ENCODE results near the gene KIF17. TPM values are rescaled to one million over a fixed set of nuclear protein-coding genes. Genes with fewer than 3 reads are reported as not detected.

KIF17 gene
- total and polyA plus RNA-seq, 4 donors, result 3.9 to 12.6 (median 6.7) TPM

DNA sequence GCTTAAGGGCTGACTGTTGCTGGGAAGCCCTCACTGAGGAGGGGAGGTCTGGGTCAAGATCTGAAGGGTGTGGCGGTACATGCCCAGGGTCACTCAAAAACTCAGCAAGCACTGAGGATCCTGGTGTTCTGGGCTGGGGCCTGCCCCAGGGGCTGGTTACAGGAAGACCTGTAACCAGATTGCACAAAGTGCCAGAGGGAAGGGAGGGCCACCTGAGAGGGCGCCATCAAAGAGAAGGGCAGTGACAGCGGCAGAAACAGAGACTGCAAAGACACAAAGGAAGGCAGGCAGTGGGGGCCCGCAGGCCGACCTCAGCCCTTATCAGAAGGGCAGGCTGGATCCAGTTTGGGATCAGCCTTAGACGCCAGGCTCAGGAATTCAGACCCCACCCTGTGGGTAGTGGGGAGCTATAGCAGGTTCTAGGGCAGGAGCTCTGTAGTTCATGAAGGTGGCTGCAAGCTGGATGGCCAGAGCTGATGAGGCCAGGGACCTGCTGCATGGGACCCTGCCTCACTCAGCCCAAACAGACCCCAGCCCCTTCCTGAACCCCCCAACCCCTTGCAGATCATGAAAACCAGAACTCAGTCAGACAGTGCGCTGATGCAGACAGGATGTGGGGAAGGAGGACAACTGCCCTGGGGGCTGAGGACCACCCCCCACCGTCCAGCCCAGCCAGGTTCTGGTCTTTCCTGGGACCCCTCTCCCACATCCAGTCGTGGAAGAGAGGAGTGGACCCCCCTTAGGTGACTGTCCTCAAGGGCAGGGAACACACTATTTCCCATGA is 10.8 kb upstream of the KIF17 start:
- Histone ChIP-seq H3K4me3 (ENCODE audit: low read depth, low read length) (no peak overlapping the region), H3K27me3 (ENCODE audit: control insufficient read depth, insufficient read depth, low read length) (peaks cover 34% of the 10 kb centered on the region), H3K27ac (ENCODE audit: low read depth, low read length) (no peak overlapping the region), H3K36me3 (ENCODE audit: control insufficient read depth, insufficient read depth, low read length) (peaks cover 23% of the 10 kb centered on the region), H3K9me3 (ENCODE audit: control insufficient read depth, insufficient read depth, low read length) (no peaks in the 10 kb centered on the region), H3K4me1 (ENCODE audit: control insufficient read depth, insufficient read depth, low read length) (peaks cover 42% of the 10 kb centered on the region)
- DNase-seq (ENCODE audit: low read depth in 4 of 6, low spot score in 6 of 6), result no peak
- 78% methylated on average over 9 of the region's 9 CpGs for WGBS (ENCODE audit: insufficient coverage)

DNA sequence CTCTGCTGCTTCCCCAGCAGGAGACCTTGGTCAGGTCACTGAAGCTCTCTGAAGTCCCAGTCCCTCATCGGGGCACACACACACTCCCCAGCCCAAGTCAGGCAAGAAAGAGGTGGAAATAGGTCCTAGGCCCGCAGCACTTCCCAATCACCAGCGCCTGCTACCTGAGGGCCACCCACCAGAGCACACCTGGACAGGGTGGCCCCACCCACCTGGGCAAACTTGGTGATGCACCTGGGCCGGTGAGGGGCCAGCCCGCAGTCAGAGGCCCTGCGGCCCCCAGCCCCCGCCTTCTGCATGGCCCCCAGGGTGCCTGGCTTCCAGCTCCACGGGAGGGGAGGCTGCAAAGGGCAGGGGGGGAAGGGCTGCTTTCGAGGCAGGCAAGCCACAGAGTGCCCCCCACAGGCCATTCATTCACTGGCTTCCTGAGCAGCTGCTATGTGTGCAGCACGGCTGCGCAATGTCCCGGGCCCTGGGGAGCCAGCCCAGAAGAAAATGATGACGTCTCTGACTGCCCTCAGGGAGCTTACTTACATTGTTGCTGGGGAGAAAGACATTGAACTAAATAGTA is 10.0 kb upstream of the KIF17 start:
- Histone ChIP-seq H3K4me3 (ENCODE audit: low read depth, low read length) (no peak overlapping the region), H3K36me3 (ENCODE audit: control insufficient read depth, insufficient read depth, low read length) (peaks cover 26% of the 10 kb centered on the region), H3K9me3 (ENCODE audit: control insufficient read depth, insufficient read depth, low read length) (no peaks in the 10 kb centered on the region), H3K27ac (ENCODE audit: low read depth, low read length) (no peak overlapping the region), H3K4me1 (ENCODE audit: control insufficient read depth, insufficient read depth, low read length) (peaks cover 34% of the 10 kb centered on the region), H3K27me3 (ENCODE audit: control insufficient read depth, insufficient read depth, low read length) (peaks cover 34% of the 10 kb centered on the region)
- WGBS (ENCODE audit: insufficient coverage), result 37% methylated on average over 12 of the region's 13 CpGs
- no peak for DNase-seq (ENCODE audit: low read depth in 4 of 6, low spot score in 6 of 6)

DNA sequence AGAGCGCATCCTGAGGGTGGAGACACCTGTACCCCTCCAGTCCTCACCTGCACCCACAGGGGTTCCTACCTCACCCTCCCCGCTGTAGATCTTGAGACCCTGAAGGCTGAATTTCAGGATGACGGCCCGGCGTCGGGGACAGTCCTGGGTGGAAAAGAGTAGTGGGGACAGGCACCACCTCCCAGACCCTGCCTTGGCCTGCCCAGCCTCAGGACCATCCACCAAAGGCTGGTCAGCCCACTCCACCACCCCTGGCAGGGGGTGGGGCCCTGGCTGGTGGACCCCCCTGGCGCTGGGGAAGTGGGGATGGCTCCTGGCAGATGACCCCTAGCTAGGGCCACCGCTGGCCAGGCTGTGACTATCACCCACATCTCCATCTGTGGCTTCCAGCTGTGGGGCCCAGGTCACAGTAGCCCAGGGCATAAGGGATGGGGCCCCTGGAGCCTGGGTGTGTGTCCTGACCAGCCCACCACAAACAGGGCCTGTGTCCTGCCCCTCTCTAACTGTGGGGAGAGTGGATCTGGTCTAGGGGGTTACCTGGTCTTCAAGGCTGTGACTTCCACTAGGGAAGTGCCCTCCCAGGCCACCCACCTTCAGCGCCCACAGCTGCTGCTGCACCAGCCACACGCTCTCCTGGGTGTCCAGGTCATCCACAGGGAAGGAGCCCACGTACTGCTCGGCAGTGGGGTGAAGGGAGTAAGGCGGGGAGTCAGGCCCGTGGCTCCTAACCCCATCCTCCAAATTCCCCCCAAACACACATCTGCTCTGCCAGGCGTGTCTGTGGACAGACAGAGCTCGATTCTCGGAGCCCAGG is 9.3 kb upstream of the KIF17 start:
- Histone ChIP-seq H3K36me3 (ENCODE audit: control insufficient read depth, insufficient read depth, low read length) (peaks cover 32% of the 10 kb centered on the region), H3K4me3 (ENCODE audit: low read depth, low read length) (no peak overlapping the region), H3K9me3 (ENCODE audit: control insufficient read depth, insufficient read depth, low read length) (no peaks in the 10 kb centered on the region), H3K27me3 (ENCODE audit: control insufficient read depth, insufficient read depth, low read length) (peaks cover 28% of the 10 kb centered on the region), H3K4me1 (ENCODE audit: control insufficient read depth, insufficient read depth, low read length) (peaks cover 27% of the 10 kb centered on the region), H3K27ac (ENCODE audit: low read depth, low read length) (no peak overlapping the region)
- WGBS (ENCODE audit: insufficient coverage), result 83% methylated on average over 8 of the region's 17 CpGs
- no peak for DNase-seq (ENCODE audit: low read depth in 4 of 6, low spot score in 6 of 6)

DNA sequence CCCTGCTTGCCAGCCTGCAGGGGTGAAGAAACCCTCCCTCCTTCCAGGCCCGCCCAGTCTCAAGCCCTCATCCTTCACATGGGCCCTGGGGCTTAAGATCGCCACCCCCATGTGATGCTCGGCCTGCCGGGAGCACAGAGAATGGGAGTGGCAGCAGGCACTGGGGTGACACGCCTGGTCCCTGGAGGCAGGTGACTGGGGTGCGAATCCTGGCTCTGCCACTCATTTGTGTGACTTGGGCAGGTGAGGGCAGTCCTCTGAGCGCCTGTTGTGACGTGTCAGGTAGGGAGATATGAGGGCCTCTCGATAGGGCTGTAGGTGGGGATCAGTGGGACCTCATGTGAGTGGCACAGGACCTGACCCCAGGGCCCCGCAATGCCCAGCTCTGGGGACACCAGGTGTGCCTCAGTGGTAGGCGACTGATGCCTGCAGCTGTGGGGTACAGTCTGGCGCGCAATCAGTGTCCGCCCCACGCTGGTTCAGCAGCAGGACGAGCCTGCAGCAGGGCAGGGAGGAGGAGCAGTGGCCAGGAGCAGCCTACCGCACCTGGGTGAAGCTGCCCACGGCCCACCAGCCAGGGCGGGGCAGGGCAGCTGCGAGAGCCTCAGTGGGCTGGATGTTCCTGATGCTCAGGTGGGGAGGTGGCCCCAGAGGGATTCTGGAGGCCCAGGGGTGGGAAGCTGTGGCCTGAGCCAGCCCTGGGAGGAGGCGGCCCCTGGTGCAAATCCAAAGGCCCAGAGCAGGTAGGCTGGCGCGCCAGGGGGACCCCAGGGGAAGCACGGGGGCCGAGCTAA is 8.5 kb upstream of the KIF17 start:
- no peaks in the 10 kb centered on the region for H3K9me3 ChIP-seq (ENCODE audit: control insufficient read depth, insufficient read depth, low read length)
- DNase-seq (ENCODE audit: low read depth in 4 of 6, low spot score in 6 of 6), result no peak

DNA sequence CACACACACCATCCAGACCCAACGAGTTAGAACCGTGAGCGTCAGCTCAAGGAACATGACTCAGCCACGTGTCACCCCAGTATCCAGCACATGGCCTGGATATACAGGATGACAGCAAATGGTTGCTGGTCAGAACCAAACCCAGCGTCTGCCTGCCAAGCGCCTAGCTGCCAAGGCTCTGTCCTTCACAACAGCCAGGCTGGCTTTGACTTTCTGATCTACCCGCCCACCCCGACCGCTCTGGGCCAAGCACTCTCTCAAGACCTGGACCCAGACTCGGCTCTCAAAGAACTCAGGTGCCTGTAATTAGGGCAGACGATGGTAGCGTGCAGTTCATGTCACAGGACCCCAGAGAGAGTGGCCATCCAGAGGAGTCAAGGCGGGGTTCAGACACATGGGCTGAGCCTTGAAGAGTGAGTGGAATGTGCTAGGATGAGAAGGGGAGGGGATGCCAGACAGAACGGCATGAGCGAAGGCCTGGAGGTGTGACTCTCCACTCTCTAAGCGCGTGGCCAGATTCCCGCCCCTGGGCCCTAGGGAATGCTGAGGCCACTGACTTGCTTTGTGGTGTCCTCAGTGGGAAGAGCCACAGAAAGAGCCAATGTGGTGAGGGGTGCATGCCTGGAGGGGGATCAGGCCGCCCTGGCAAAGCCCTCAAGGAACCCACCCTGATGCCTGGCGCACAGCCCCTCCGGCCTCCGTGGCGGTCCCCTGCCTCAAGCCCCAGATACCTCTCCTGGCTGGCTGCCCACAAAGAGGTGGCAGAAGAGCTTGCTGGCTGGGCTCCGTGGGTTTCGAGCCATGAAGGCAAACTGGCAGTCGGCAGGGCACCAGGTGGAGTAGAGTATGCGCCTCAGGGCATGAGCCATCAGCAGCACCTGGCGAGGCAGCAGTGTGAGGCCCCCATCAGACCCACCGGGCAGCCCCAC is 7.6 kb upstream of the KIF17 start:
- Histone ChIP-seq H3K27ac (ENCODE audit: low read depth, low read length) (no peak overlapping the region), H3K36me3 (ENCODE audit: control insufficient read depth, insufficient read depth, low read length) (peaks cover 41% of the 10 kb centered on the region), H3K4me1 (ENCODE audit: control insufficient read depth, insufficient read depth, low read length) (peaks cover 16% of the 10 kb centered on the region), H3K9me3 (ENCODE audit: control insufficient read depth, insufficient read depth, low read length) (no peaks in the 10 kb centered on the region), H3K27me3 (ENCODE audit: control insufficient read depth, insufficient read depth, low read length) (peaks cover 18% of the 10 kb centered on the region), H3K4me3 (ENCODE audit: low read depth, low read length) (no peak overlapping the region)
- no peak for DNase-seq (ENCODE audit: low read depth in 4 of 6, low spot score in 6 of 6)
- 82% methylated on average over 29 of the region's 29 CpGs for WGBS (ENCODE audit: insufficient coverage)

More for the DNA sequence above, 8.5 kb upstream of the KIF17 start:
- WGBS (ENCODE audit: insufficient coverage), result 89% methylated on average over 24 of the region's 25 CpGs
- peaks cover 23% of the 10 kb centered on the region for H3K4me1 ChIP-seq (ENCODE audit: control insufficient read depth, insufficient read depth, low read length)
- H3K27ac ChIP-seq (ENCODE audit: low read depth, low read length), result no peak overlapping the region
- H3K36me3 ChIP-seq (ENCODE audit: control insufficient read depth, insufficient read depth, low read length), result peaks cover 37% of the 10 kb centered on the region
- H3K27me3 ChIP-seq (ENCODE audit: control insufficient read depth, insufficient read depth, low read length), result peaks cover 26% of the 10 kb centered on the region
- H3K4me3 ChIP-seq (ENCODE audit: low read depth, low read length), result no peak overlapping the region

DNA sequence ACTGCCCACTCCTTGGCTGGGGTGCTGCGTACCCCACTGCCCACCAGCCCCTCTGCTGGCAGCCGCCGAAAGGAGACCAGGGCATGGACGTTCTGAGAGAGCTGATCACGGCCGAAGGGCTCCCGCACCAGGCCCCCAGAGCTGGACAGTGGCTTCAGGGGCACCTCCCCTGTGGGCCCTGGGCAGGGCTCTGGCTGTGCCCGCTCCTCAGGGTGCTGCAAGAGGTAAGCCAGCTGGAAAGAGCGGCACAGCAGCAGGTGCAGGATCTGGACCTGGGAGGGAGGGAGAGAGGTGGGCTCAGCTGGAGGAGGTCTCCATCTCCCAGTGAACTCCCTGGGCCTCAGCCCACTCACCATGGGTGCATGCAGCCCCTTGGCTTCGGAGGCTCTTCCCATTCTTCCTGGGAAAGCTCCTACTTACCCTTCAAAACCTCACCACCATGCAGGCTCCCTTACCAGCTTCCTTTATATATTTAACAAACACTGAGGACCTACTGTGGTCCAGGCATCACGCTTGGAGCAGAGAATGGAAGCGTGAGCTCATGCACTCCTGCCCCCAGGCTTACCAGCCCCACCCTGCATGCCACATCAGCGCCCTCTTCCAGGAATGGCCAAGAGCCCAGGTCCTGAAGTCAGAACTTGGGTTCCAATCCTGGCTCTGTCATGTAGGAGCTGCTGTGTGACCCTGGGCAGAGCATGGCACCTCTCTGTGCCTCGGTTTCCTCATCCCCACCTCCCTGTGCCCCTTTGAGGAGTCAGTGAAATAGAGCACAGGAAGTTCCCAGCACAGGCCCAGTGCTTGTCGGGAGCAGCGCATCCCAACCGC is 6.8 kb upstream of the KIF17 start:
- Histone ChIP-seq H3K4me1 (ENCODE audit: control insufficient read depth, insufficient read depth, low read length) (peaks cover 8% of the 10 kb centered on the region), H3K4me3 (ENCODE audit: low read depth, low read length) (no peak overlapping the region), H3K27me3 (ENCODE audit: control insufficient read depth, insufficient read depth, low read length) (peaks cover 10% of the 10 kb centered on the region), H3K27ac (ENCODE audit: low read depth, low read length) (no peak overlapping the region), H3K36me3 (ENCODE audit: control insufficient read depth, insufficient read depth, low read length) (peaks cover 41% of the 10 kb centered on the region), H3K9me3 (ENCODE audit: control insufficient read depth, insufficient read depth, low read length) (no peaks in the 10 kb centered on the region)
- DNase-seq (ENCODE audit: low read depth in 4 of 6, low spot score in 6 of 6), result no peak
- WGBS (ENCODE audit: insufficient coverage), result 92% methylated on average over 16 of the region's 17 CpGs

DNA sequence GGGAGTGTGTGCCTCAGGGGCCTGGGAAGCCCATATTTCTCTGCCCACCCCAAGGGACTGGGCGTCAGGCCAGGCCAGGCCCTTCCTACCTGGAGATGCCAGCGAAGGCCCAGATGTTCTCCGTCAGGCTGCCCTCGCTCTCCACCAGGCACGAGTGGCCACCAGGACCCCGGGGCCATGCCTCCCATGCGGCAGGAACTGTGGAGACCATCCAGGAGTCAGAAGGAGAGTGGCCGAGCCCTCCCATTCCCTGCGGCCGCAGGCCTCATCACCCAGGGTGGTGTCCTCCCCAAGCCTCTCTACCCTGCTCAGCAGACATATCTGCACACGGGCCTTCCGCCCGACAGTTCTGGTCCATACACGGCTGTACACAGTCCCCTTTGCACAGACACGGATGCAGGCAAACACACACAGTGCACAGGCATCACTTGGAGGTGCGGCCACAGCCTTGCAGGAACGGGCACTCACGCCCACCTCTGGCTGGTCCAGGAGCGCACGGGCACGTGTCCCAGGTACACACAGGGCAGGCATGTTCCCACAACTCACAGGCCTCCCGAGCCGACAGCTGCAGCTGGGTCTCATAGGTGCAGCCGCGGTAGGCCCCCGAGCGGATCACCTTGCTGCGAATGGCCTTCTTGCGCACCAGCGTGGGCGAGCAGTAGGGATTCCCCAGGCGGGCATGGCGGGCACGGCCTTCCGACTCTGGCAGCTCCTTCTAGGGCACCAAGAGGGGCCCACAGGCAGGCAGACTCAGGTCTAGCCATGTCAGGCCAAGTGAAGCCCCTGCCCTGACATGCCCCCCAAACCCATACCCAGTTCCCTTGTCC is 5.9 kb upstream of the KIF17 start:
- H3K4me1 ChIP-seq (ENCODE audit: control insufficient read depth, insufficient read depth, low read length), result no peaks in the 10 kb centered on the region
- H3K4me3 ChIP-seq (ENCODE audit: low read depth, low read length), result no peak overlapping the region
- DNase-seq (ENCODE audit: low read depth in 4 of 6, low spot score in 6 of 6), result no peak
- H3K27me3 ChIP-seq (ENCODE audit: control insufficient read depth, insufficient read depth, low read length), result peaks cover 1% of the 10 kb centered on the region
- WGBS (ENCODE audit: insufficient coverage), result 94% methylated on average over 35 of the region's 35 CpGs
- no peak overlapping the region for H3K27ac ChIP-seq (ENCODE audit: low read depth, low read length)
- H3K9me3 ChIP-seq (ENCODE audit: control insufficient read depth, insufficient read depth, low read length), result no peaks in the 10 kb centered on the region
- peaks cover 41% of the 10 kb centered on the region for H3K36me3 ChIP-seq (ENCODE audit: control insufficient read depth, insufficient read depth, low read length)

All from spinal cord (tissue), 10 donors.